Muscle layer of colon (tissue), 2 donors: ENCODE measurements around the gene RABGAP1L.

Source experiments
- H3K27ac ChIP-seq: one replicate; pipeline ENCODE4 v1.7.0; 2013; ENCODE audit warnings: low read depth, mild to moderate bottlenecking, low read length, moderate library complexity
- H3K27me3 ChIP-seq, 2 donors: one replicate each; pipeline ENCODE4 v1.7.0; 2013; ENCODE audit warnings: low read length in 2 of 2, mild to moderate bottlenecking in 2 of 2; ENCODE audit not compliant: insufficient read depth in 2 of 2, control insufficient read depth in 1 of 2
- H3K36me3 ChIP-seq: one replicate; pipeline ENCODE4 v1.7.0; 2013; ENCODE audit warnings: mild to moderate bottlenecking, low read length; ENCODE audit not compliant: insufficient read depth
- H3K4me1 ChIP-seq: one replicate; pipeline ENCODE4 v1.7.0; 2013; ENCODE audit warnings: mild to moderate bottlenecking, low read length; ENCODE audit not compliant: insufficient read depth
- H3K4me3 ChIP-seq, 2 donors: one replicate each; pipeline ENCODE4 v1.7.0; 2013; ENCODE audit warnings: low read length in 2 of 2, low read depth in 1 of 2, mild to moderate bottlenecking in 1 of 2, moderate library complexity in 1 of 2
- H3K9ac ChIP-seq: one replicate; pipeline ENCODE4 v1.7.0; 2013; ENCODE audit warnings: low read length
- H3K9me3 ChIP-seq: one replicate; pipeline ENCODE4 v1.7.0; 2013; ENCODE audit warnings: mild to moderate bottlenecking, low read length
- donor health status: abdominal sarcoma.
- donor health status: Adenocarcinoma of cecum.

Gene RABGAP1L

GRCh38 chr1:174206148-174206836, 47.0 kb downstream of the RABGAP1L start:
- no peaks in the 10 kb centered on the region for H3K9me3 ChIP-seq
- no peaks in the 10 kb centered on the region for H3K36me3 ChIP-seq
- H3K27ac ChIP-seq: no peak overlapping the region
- H3K4me1 ChIP-seq: no peaks in the 10 kb centered on the region
- H3K4me3 ChIP-seq: no peak overlapping the region
- H3K9ac ChIP-seq: no peak overlapping the region
- H3K27me3 ChIP-seq: no peaks in the 10 kb centered on the region

- H3K4me1 ChIP-seq: no peaks in the 10 kb centered on the region
- no peak overlapping the region for H3K27ac ChIP-seq
- H3K9me3 ChIP-seq: no peaks in the 10 kb centered on the region
- H3K27me3 ChIP-seq: no peaks in the 10 kb centered on the region
- no peaks in the 10 kb centered on the region for H3K36me3 ChIP-seq
- H3K4me3 ChIP-seq: no peak overlapping the region
- no peak overlapping the region for H3K9ac ChIP-seq
Observed at GRCh38 chr1:174209347-174210187, 50.2 kb downstream of the RABGAP1L start.

GRCh38 chr1:174211486-174211885, 52.2 kb downstream of the RABGAP1L start:
- Histone ChIP-seq H3K4me3 (no peak overlapping the region), H3K36me3 (no peaks in the 10 kb centered on the region), H3K27me3 (no peaks in the 10 kb centered on the region), H3K9me3 (no peaks in the 10 kb centered on the region), H3K9ac (no peak overlapping the region), H3K4me1 (no peaks in the 10 kb centered on the region), H3K27ac (no peak overlapping the region)

- no peak overlapping the region for H3K9ac ChIP-seq
- H3K27me3 ChIP-seq: no peaks in the 10 kb centered on the region
- H3K9me3 ChIP-seq: no peaks in the 10 kb centered on the region
- H3K4me1 ChIP-seq: peaks cover 3% of the 10 kb centered on the region
- no peak overlapping the region for H3K27ac ChIP-seq
- no peaks in the 10 kb centered on the region for H3K36me3 ChIP-seq
- H3K4me3 ChIP-seq: no peak overlapping the region
Observed at GRCh38 chr1:174215766-174216165, 56.4 kb downstream of the RABGAP1L start.

- no peaks in the 10 kb centered on the region for H3K36me3 ChIP-seq
- H3K27ac ChIP-seq: no peak overlapping the region
- no peaks in the 10 kb centered on the region for H3K9me3 ChIP-seq
- H3K4me1 ChIP-seq: peaks cover 3% of the 10 kb centered on the region
- H3K27me3 ChIP-seq: no peaks in the 10 kb centered on the region
- no peak overlapping the region for H3K9ac ChIP-seq
- no peak overlapping the region for H3K4me3 ChIP-seq
Observed at GRCh38 chr1:174217248-174217647, 57.9 kb downstream of the RABGAP1L start.

GRCh38 chr1:174217787-174218574, 58.7 kb downstream of the RABGAP1L start:
- Histone ChIP-seq H3K27me3 (no peaks in the 10 kb centered on the region), H3K36me3 (no peaks in the 10 kb centered on the region), H3K27ac (no peak overlapping the region), H3K9me3 (no peaks in the 10 kb centered on the region), H3K9ac (no peak overlapping the region), H3K4me3 (no peak overlapping the region), H3K4me1 (peaks cover 3% of the 10 kb centered on the region)

GRCh38 chr1:174218983-174219382, 59.7 kb downstream of the RABGAP1L start:
- no peaks in the 10 kb centered on the region for H3K36me3 ChIP-seq
- H3K4me1 ChIP-seq: peaks cover 3% of the 10 kb centered on the region
- no peaks in the 10 kb centered on the region for H3K9me3 ChIP-seq
- no peak overlapping the region for H3K9ac ChIP-seq
- H3K27ac ChIP-seq: no peak overlapping the region
- no peaks in the 10 kb centered on the region for H3K27me3 ChIP-seq
- H3K4me3 ChIP-seq: no peak overlapping the region

- Histone ChIP-seq H3K27me3 (no peaks in the 10 kb centered on the region), H3K36me3 (no peaks in the 10 kb centered on the region), H3K4me1 (peaks cover 3% of the 10 kb centered on the region), H3K27ac (no peak overlapping the region), H3K9me3 (no peaks in the 10 kb centered on the region), H3K9ac (no peak overlapping the region), H3K4me3 (no peak overlapping the region)
Observed at GRCh38 chr1:174219606-174220370, 60.5 kb downstream of the RABGAP1L start.

- no peaks in the 10 kb centered on the region for H3K27me3 ChIP-seq
- H3K4me3 ChIP-seq: no peak overlapping the region
- no peaks in the 10 kb centered on the region for H3K9me3 ChIP-seq
- no peak overlapping the region for H3K27ac ChIP-seq
- peaks cover 3% of the 10 kb centered on the region for H3K4me1 ChIP-seq
- H3K36me3 ChIP-seq: no peaks in the 10 kb centered on the region
- no peak overlapping the region for H3K9ac ChIP-seq
Observed at GRCh38 chr1:174221681-174222080, 62.4 kb downstream of the RABGAP1L start.

- Histone ChIP-seq H3K27ac (no peak overlapping the region), H3K4me1 (peaks cover 2% of the 10 kb centered on the region), H3K9ac (no peak overlapping the region), H3K36me3 (no peaks in the 10 kb centered on the region), H3K9me3 (no peaks in the 10 kb centered on the region), H3K4me3 (no peak overlapping the region), H3K27me3 (no peaks in the 10 kb centered on the region)
Observed at GRCh38 chr1:174222166-174222949, 63.0 kb downstream of the RABGAP1L start.
